MV-4-11 (cell line): ENCODE measurements around the gene SMIM31.

ENCODE experiments used
- DNase-seq: peaks from one replicate; lab custom pipeline; 2025; lab: John Stamatoyannopoulos, UW

The SMIM31 gene

GRCh38 chr4:164789047-164789446 lies 35.1 kb downstream of the SMIM31 start:
- no peak for DNase-seq

DNA sequence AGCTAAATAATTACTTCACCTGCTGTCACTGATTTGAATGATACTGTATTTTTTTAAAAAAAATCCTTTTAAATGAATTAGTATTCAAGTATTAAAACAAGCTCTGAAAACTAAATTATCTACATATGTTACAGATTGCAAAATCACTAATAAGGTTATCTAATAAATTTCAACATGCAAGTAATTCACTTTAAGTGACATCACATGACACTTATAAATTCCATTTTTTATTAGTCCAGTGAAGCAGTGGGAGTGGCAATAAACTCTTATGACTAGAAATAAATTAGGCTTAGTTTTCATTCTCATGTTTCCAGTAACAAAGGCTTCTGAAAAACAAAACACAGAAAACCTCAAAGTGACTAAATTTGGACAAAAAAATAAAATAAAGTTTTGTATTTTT lies 36.3 kb downstream of the SMIM31 start:
- no peak for DNase-seq

DNA sequence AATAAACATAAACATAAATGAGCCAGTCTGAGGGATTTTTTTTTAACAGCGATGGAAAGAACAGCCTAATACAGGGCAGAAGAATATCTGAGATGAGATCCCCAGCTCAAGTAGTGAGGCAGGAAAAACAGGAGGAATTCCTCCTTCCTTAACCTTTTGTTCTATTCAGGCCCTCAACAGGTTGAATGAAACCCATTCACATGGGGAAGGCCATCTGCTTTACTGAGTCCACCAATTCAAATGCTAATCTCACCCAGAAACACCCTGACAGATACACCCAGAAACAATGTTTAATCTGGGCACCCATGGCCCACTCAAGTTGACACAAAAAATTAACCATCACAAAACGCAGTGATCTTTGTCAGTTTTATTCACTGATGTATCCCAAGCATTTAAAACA lies 45.5 kb downstream of the SMIM31 start:
- no peak for DNase-seq

DNA sequence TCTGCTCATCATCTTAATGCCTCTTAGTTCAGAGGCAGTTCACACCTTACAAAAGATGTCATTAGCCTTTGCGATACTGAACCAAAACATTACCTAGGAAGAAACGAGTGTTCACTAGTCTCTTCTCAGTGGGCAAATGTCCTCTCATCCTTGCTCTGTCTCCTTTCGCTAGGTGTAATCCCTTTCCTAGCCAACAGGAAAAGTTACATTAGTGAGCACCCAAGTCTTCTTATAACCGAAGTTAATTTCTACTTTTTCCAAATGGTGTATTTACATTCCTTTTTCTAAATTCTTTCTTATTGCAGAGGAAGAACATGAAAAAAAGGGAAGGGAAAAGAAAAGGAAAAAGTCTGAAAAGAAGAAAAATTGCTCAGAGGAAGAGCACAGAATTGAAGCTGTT lies 46.9 kb downstream of the SMIM31 start:
- no peak for DNase-seq

DNA sequence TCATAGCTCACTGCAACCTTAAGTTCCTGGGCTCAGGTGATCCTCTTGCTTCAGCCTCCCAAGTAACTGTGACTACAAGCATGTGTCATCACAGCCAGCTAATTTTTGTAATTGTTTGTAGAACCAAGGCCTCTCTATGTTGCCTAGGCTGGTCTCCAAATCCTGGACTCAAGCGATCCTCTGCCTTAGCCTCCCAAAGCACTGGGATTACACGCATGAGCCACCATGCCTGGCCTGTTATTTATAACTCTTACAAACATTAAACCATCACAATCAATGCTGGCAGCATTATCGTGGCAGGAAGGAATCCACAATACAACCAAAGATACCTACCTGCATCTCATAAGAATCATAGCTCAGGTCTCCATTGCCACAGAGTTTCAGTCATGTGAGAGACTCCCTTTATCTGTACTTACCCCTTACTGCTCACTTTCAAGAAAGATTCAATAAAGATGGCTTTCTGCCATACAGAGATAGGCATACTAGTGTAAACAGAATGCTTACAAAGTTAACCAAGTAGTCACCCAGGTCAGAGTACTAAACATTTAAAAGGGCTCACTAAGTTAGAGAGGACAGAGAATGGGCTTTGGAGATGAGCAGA lies 48.5 kb downstream of the SMIM31 start:
- no peak for DNase-seq

DNA sequence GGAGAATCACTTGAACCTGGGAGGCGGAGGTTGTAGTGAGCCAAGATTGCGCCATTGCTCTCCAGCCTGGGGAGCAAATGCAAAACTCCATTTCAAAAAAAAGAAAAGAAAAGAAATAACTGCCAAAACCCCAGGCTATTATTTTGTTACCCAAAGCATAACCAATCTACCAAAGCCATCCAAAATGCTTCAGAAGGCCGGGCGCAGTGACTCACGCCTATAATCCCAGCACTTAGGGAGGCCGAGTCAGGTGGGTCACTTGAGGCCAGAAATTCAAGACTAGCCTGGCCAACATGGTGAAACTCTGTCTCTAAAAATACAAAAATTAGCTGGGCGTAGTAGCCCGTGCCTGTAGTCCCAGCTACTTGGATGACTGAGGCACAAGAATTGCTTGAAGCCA lies 49.8 kb downstream of the SMIM31 start:
- no peak for DNase-seq

GRCh38 chr4:164807611-164808010 lies 53.7 kb downstream of the SMIM31 start:
- DNase-seq: no peak

- no peak for DNase-seq
These were observed 59.6 kb downstream of the SMIM31 start for GRCh38 chr4:164813554-164813953.

- DNase-seq: no peak
These were observed 61.8 kb downstream of the SMIM31 start for GRCh38 chr4:164815711-164816110.

- no peak for DNase-seq
These were observed 65.4 kb downstream of the SMIM31 start for GRCh38 chr4:164819366-164819765.

DNA sequence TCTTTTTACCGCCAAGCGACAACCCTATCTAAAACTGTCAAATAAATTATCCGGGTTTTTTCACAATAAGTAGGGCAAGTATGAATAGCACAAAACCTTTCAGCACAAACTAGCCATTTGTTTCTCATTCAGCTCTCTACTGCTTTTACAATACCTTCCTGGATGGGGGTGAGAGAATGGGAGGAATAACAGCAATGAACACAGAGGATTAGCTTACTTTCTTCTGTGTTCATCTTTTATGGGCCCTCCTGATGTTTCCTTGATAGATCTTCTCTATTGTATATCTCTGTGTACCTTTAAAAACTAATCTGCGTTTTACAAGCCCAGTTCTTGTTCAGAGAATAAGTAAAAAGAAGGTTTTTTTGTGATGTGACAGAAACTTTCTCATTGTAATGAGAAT lies 67.8 kb downstream of the SMIM31 start:
- DNase-seq: no peak

GRCh38 chr4:164824581-164824980 lies 70.7 kb downstream of the SMIM31 start:
- DNase-seq: no peak

- no peak for DNase-seq
These were observed 75.0 kb downstream of the SMIM31 start for GRCh38 chr4:164828955-164829354.

GRCh38 chr4:164846566-164846965 lies 92.6 kb downstream of the SMIM31 start:
- no peak for DNase-seq

DNA sequence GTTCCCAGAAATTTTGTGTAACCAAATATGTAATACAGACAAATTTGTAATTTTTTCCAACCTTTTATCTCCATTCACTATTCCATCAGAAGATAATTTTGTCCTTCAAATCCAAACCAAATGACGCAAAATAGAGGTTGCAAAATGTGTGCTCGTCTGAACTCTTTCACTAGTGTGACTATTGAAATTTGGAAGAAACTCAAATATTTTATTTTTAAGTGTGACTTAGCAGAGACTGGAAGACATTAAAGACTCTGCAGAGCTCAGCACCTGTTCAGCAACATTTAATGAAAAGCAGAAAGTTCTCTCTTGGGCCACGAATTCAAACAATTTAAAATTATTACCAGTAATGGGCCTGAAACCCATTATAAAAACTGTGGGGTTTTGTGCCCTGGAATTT lies 93.1 kb downstream of the SMIM31 start:
- no peak for DNase-seq

DNA sequence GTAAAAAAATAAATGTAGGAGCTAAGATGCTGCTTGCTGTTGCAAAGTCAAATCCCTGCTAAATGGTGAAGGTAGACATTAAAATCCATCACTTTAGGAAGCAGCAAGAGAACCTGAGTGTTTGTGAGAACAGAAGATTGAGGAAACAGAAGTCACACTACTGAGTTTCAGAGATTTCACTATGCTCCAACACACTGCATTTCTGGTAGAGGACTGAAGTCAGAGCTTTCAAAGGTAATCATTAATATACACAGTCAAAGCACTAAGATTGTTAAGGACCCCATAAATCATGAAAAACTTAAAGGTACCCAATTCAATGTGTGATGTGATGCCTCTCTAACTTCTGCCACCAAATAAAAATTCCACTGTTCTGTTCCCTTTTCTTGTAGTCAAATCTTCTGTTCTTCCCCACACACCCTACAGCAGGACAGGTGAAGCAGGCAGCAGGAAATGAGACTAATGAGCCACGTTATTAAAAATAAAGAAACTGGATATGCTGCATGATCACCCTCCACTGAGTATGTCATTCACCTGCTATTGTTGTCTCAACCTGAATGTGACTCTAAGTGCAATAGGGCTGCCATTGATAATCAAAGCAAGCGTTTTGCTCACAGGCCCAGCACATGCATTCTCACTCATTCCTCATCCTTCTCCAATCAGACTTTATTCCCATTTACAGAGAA lies 94.2 kb downstream of the SMIM31 start:
- no peak for DNase-seq
